RWPE1 (cell line): ENCODE results near the gene CCDC188.

Source experiments
- CTCF ChIA-PET: fragments of 350-600 bp; sonication (Branson Sonifier 250); formaldehyde crosslinking; extraction: SDS; loops from one replicate; lab custom pipeline; 2021; lab: Yijun Ruan, JAX
- POLR2A ChIA-PET: fragments of 400-600 bp; formaldehyde crosslinking; extraction: SDS; loops from one replicate; lab custom pipeline; 2020; ENCODE audit warnings: antibody characterized with exemption; ENCODE audit not compliant: low non-redundant PET; lab: Yijun Ruan, JAX
- DNase-seq: peaks from one replicate; pipeline ENCODE4 v3.0.0; 2012; ENCODE audit warnings: low spot score
- H3K27ac ChIP-seq: fragments of 450-650 bp; 2 replicates; pipeline ENCODE4 v1.5.1; 2017
- CTCF ChIP-seq: fragments of 450-650 bp; conservative IDR thresholded peaks from 2 replicates; pipeline ENCODE4 v1.5.1; 2017; ENCODE audit warnings: low read depth, mild to moderate bottlenecking

The CCDC188 gene

DNA sequence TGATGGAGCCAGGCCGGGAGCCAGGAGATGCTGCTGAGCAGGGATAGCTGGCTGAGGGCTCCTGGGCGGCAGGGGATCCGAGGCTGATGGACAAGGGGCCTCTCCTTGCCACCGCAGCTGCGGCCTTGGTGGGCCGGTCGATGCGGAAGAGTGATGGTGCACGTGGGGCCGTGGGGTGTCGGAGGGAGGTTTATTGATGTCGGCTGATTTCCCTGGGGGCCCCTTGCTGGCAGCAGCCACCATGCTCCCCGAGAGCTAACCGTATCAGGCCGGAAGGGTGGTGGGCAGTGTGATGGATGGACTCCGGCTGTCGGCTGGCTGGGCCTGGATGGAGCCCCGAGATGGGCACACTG is 31.0 kb upstream of the CCDC188 start:
- TF ChIP-seq CTCF, result no peak
- POLR2A ChIA-PET, result no interaction called here
- no peak overlapping the region for H3K27ac ChIP-seq
- DNase-seq, result no peak
- CTCF ChIA-PET, result no interaction called here

DNA sequence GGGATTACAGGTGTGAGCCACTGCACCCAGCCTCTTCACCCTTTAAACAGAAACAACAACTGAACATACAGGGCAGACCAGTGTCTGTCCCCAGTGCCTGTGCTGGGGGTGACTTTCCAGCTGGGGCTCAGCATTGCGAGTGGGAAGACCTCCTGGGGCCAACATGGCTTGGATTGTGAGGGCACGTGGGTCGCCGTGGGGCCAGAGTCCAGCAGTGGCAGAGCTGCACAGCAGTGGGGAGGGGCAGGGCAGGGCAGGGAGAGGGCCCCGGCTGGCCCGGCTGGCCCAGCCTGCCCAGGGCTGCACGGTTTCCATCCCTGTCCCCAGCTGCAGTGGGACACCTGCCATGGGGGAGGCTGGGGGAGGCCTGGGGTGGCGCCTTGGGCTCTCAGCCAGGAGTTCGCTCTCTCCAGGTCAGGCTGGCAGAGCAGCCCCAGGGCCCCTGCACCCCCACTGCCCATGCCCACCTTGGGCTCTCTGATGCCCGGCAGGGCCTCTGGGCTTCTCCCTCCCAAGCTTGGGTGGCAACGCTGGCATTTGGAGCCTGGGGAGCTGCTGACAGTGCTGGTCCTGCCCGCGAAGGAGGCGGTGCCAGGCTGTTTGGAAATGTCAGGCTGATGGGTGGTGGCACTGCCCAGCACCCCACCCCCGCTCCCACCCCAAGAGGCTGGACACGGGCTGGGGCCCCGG is 30.5 kb upstream of the CCDC188 start:
- H3K27ac ChIP-seq, result no peak overlapping the region
- no peak for TF ChIP-seq CTCF
- POLR2A ChIA-PET, result no interaction called here
- DNase-seq, result no peak
- CTCF ChIA-PET, result no interaction called here

GRCh38 chr22:20180640-20181039 is 29.8 kb upstream of the CCDC188 start:
- H3K27ac ChIP-seq, result no peak overlapping the region
- TF ChIP-seq CTCF, result no peak
- CTCF ChIA-PET, result no interaction called here
- POLR2A ChIA-PET, result no interaction called here
- no peak for DNase-seq

DNA sequence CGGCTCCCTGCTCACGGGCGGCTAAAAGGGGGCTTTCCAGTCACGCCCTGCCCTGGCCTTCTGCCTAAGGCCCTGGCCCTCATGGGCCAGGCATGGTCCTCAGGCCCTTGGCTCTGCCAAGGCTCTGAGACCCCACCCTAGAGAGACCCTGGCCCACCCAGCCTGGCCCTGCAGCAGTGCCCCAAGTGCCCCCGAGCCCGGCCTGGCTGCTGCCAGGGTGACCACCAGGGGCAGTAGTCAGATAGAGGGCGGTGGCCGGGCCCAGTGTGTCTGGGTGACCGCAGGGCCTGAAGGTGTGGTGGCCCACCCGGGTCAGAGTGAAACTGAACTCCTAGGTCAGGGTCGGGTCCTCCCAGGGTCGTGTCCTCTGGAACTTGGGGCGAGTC is 29.4 kb upstream of the CCDC188 start:
- CTCF ChIA-PET, result no interaction called here
- no peak; the same call in 1 of the 2 replicates for TF ChIP-seq CTCF

GRCh38 chr22:20179455-20180244 is 28.8 kb upstream of the CCDC188 start:
- no peak for DNase-seq
- CTCF ChIA-PET, result no interaction called here
- no peak overlapping the region for H3K27ac ChIP-seq
- no peak for TF ChIP-seq CTCF
- POLR2A ChIA-PET, result no interaction called here

More for the DNA sequence above, 29.4 kb upstream of the CCDC188 start:
- no peak overlapping the region for H3K27ac ChIP-seq
- no peak for DNase-seq
- POLR2A ChIA-PET, result no interaction called here

DNA sequence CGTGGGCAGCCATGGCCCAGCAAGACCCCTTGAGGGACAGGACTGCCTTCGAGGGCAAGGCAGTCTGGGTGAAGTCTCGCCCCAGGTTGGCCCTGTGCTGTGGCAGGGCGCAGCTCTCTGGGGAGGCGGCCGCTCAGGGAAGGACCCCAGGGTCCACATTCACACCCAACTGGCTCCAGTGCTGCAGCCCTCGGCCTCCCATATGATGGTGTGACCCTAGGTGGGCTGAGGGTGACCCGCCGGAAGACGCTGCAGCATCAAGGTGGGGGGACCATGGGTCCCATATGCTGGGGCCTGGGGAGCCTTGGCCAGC is 28.0 kb upstream of the CCDC188 start:
- no peak for DNase-seq
- no peak overlapping the region for H3K27ac ChIP-seq
- ChIA-PET CTCF (no interaction called here), POLR2A (no interaction called here)
- no peak for TF ChIP-seq CTCF
